Upper lobe of right lung (tissue), 1 donor: ENCODE results near the gene TNRC6C. TPM values are rescaled to one million over a fixed set of nuclear protein-coding genes. Genes with fewer than 3 reads are reported as not detected.

Source experiments
- ATAC-seq: fragments of 200-7000 bp; cut with Tn5 transposase; one replicate; pipeline ENCODE4 v1.9.1; 2020; ENCODE audit warnings: mild to moderate bottlenecking, moderate library complexity
- DNase-seq: peaks from one replicate; pipeline ENCODE4 v3.0.0-alpha.2; 2020
- H3K27ac ChIP-seq: fragments of 200-600 bp; one replicate; pipeline ENCODE4 v1.8.0; 2022
- H3K27me3 ChIP-seq: fragments of 200-600 bp; one replicate; pipeline ENCODE4 v1.8.0; 2022; ENCODE audit warnings: mild to moderate bottlenecking
- H3K36me3 ChIP-seq: fragments of 200-600 bp; one replicate; pipeline ENCODE4 v1.8.0; 2022
- H3K4me1 ChIP-seq: fragments of 200-600 bp; one replicate; pipeline ENCODE4 v1.8.0; 2022
- H3K4me3 ChIP-seq: fragments of 200-600 bp; one replicate; pipeline ENCODE4 v1.8.0; 2022; ENCODE audit warnings: mild to moderate bottlenecking
- H3K9me3 ChIP-seq: fragments of 200-600 bp; one replicate; pipeline ENCODE4 v1.8.0; 2022
- intact Hi-C: fragments of 100-400 bp; cut with DNase I; formaldehyde crosslinking; loops from one replicate; pipeline ENCODE4 v1.11.0; 2022
- total RNA-seq: library from RNA; stranded (reverse); fragmentation: NEBNext Ultra II Directional; extraction: Animal tissue kit (Norgen Biotek cat#: 25700); gene quantifications from one replicate; pipeline ENCODE4 v1.2.1, GENCODE V29; 2021
- TF ChIP-seq, protein P1 (sequence below): fragments of 200-600 bp; IDR thresholded peaks from one replicate; pipeline ENCODE4 v1.8.0; 2022; ENCODE audit warnings: antibody characterized with exemption
- donor health status: DM: no; HTN: yes; CAD: no; lungs with severe emphysema.

Gene TNRC6C
- total RNA-seq, 1 donor from 2014 or later, result 21.7 TPM

DNA sequence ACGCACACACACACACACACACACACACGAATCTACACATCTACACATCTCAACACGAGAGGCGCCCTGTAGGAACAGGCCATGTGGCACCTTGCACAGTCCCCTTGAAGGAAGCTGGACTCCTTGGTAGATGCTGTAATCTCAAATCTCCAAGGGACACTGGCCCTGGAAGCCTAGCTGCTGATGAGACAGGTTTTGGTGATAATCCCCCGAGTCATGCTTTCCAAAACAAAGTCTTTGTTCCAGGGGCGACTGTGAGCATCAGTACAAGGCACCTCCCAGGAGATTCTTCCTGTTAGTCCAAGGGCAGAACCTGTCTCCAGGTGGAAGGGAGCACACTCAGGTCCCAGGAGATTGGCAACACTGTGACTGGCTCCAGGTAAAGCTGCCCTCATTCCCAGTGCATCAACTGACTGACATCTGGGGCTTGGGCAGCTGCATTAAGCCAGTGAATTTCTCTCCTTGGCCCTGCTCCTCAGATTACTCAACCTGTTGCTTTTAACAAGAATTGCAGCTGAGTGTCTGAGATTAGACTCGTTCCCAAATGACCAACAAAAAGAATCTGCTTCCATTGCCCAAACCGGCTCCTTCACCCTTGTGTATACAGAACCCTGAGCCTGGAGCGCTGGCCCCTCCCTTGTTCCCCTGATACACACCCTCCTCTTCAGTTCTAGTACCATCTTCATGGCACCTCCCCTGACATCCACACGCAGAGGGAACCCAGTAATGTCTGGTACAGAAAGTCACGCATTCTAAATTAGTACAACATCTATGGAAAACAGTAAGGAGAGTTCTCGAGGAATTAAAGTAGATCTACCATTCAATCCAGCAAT lies 13.9 kb upstream of the TNRC6C start:
- ATAC-seq (peak; percentile 48), DNase-seq (no peak)
- Histone ChIP-seq H3K4me1 (no peaks in the 10 kb centered on the region), H3K36me3 (no peaks in the 10 kb centered on the region), H3K27ac (no peak overlapping the region), H3K4me3 (no peak overlapping the region), H3K27me3 (no peaks in the 10 kb centered on the region), H3K9me3 (no peaks in the 10 kb centered on the region)
- TF ChIP-seq, protein P1, sequence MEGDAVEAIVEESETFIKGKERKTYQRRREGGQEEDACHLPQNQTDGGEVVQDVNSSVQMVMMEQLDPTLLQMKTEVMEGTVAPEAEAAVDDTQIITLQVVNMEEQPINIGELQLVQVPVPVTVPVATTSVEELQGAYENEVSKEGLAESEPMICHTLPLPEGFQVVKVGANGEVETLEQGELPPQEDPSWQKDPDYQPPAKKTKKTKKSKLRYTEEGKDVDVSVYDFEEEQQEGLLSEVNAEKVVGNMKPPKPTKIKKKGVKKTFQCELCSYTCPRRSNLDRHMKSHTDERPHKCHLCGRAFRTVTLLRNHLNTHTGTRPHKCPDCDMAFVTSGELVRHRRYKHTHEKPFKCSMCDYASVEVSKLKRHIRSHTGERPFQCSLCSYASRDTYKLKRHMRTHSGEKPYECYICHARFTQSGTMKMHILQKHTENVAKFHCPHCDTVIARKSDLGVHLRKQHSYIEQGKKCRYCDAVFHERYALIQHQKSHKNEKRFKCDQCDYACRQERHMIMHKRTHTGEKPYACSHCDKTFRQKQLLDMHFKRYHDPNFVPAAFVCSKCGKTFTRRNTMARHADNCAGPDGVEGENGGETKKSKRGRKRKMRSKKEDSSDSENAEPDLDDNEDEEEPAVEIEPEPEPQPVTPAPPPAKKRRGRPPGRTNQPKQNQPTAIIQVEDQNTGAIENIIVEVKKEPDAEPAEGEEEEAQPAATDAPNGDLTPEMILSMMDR, result no peak
- intact Hi-C loops, result no loop called here

DNA sequence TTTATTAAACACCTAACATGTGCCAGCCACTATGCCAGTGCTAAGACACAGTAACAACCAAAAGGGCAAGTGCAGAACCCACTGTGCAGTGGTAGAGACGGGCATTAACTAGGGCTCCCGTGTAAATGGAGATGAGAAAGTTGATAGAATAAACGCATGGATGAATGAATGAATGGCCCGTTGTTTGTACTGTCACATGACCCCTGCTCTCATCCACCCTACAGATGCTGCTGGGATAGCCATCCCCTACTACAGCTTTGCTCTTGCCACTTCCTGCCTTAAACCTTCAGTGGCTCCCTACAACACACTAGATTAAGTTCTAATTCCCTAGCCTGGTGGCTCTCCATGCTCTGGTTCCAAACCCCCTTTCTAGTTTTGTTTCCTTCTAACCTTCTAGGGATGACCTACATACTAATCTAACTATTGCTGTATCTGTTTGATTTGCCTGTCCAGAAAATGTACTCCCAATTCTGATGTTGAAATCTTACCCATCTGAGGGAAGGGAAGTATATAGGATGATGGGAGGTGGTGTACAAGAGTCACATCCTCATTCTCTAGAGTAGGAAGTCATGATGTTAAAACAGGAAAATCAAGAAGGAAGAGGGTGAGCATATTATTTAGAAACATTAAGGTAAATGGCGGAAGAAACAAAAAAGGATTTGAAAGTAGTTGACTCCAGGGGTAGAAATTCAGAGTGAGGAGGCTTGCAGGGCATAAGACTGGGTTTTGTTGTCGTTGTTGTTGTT lies 11.4 kb upstream of the TNRC6C start:
- peak; percentile 70 for ATAC-seq
- Histone ChIP-seq H3K4me3 (no peak overlapping the region), H3K4me1 (no peaks in the 10 kb centered on the region), H3K9me3 (no peaks in the 10 kb centered on the region), H3K27me3 (no peaks in the 10 kb centered on the region), H3K27ac (no peak overlapping the region), H3K36me3 (no peaks in the 10 kb centered on the region)
- intact Hi-C loops, result no loop called here
- DNase-seq, result no peak
- TF ChIP-seq, protein P1, result no peak

DNA sequence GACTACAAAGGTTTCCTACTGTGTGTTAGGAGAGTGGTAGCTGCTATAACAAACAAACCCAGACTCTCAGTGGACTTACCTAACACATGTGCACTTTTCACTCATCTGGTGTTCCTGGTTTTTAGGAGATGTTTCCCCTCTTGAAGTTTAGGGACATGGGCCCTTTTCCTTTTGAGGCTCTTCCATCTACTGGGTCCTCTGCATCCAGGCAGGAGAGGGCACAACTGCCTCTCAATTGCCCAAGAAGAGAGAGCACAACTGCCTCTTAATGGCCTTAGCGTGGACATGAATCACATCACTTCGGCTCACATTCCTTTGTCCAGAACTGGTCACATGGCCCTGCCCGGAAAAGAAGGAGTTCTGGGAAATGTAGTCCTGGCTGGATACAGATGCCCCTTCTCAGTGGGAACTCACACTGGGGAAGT lies 9.8 kb upstream of the TNRC6C start:
- ATAC-seq (peak; percentile 64), DNase-seq (no peak)
- intact Hi-C loops, result no loop called here

DNA sequence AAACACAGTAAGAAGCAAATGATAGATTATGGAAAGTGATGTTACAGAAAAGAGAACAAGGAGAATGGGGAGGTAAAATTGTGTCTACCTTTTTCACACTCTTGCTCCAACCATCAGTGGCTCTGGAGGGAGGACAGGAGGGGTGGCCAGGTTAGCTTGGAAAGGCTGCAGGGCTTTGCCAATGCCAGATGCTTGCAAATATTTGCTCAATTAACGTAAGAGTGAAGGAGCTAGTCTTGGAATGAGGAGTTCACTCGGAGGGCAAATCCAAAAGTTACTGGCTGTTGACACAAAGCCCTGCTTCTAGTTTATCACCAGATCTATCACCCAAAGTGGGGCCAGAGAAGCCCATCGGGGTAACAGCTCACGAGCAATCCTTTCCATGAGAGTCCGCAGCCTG lies 7.4 kb upstream of the TNRC6C start:
- ATAC-seq (no peak), DNase-seq (no peak)
- H3K4me1 ChIP-seq, result no peaks in the 10 kb centered on the region
- no peak overlapping the region for H3K4me3 ChIP-seq
- H3K27me3 ChIP-seq, result no peaks in the 10 kb centered on the region
- TF ChIP-seq, protein P1, result no peak
- no peak overlapping the region for H3K27ac ChIP-seq
- intact Hi-C loops, result no loop called here
- H3K9me3 ChIP-seq, result no peaks in the 10 kb centered on the region
- H3K36me3 ChIP-seq, result no peaks in the 10 kb centered on the region

More for the DNA sequence above, 9.8 kb upstream of the TNRC6C start:
- Histone ChIP-seq H3K27ac (no peak overlapping the region), H3K9me3 (no peaks in the 10 kb centered on the region), H3K36me3 (no peaks in the 10 kb centered on the region), H3K27me3 (no peaks in the 10 kb centered on the region), H3K4me1 (no peaks in the 10 kb centered on the region), H3K4me3 (no peak overlapping the region)
- TF ChIP-seq, protein P1, result no peak

DNA sequence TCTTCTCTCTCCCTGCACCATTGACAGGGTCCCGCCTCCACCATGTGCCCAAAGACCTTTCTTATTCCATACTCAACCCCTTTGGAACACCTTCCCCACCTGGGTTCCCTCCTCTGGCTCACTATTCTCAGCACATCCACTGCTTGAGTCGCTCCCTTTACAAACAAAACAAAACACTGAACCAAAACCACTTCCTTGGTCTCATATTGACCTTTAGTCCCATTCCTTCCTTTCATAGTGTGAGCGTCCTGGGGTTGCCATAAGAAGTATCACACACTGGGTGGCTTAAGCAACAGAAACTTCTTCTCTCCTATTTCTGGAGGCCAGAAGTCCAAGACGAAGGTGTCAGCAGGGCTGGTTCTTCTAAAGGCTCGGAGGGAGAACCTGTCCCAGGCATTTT lies 6.1 kb upstream of the TNRC6C start:
- Histone ChIP-seq H3K4me3 (no peak overlapping the region), H3K9me3 (no peaks in the 10 kb centered on the region), H3K27ac (no peak overlapping the region), H3K27me3 (no peaks in the 10 kb centered on the region), H3K4me1 (peaks cover 4% of the 10 kb centered on the region), H3K36me3 (no peaks in the 10 kb centered on the region)
- ATAC-seq (no peak), DNase-seq (no peak)
- TF ChIP-seq, protein P1, result no peak
- intact Hi-C loops, result no loop called here
